ENCODE measurements around the gene MIAT.
"Not testable (repeated sequence)": the region's sequence is repeated elsewhere in the genome, so short reads cannot be mapped to it uniquely, and the experiment has no call there.

The MIAT gene

DNA sequence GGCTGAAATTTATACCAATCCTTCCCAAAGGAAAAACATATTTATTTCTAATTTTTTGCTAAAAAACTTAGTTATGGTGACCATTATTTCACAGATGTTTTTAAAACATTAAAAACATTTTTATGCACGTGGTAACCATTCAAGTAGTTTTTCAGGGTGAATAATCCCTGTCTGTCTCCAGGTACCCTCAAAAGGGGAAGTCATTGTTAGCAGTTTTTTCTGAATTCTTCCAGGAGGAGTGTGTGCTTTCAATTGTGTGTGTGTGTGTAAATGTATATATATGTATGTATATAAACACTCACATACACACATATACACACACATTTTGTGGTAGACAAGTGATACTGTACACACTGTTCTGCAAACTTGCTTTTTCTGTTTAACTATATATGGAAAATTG is 43.9 kb downstream of the MIAT start:
- DNase-seq, result no peak

- DNase-seq, result no peak
Measured at GRCh38 chr22:26702906-26703830, 45.8 kb downstream of the MIAT start.

- not testable (repeated sequence) for DNase-seq
Measured at GRCh38 chr22:26705379-26705778, 48.0 kb downstream of the MIAT start.

DNA sequence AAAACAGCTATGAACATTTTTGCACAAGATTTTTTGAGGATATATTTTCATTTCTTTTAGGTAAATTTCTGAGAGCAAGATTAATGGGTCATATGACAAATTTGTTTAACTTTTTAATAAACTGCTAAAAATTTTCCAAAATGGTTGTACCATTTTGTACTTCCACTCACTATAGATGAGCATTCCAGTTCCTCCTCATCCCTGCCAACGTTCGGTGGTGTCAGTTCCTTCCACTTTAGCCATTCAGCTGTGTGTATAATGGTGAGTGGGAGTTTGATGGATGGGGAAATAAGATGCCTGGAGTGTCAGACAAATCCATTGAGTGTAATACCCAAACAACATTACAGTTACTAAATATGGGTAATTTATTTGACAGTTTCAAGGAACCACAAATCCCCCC is 49.7 kb downstream of the MIAT start:
- DNase-seq, result no peak

GRCh38 chr22:26707581-26707980 is 50.2 kb downstream of the MIAT start:
- no peak for DNase-seq

DNA sequence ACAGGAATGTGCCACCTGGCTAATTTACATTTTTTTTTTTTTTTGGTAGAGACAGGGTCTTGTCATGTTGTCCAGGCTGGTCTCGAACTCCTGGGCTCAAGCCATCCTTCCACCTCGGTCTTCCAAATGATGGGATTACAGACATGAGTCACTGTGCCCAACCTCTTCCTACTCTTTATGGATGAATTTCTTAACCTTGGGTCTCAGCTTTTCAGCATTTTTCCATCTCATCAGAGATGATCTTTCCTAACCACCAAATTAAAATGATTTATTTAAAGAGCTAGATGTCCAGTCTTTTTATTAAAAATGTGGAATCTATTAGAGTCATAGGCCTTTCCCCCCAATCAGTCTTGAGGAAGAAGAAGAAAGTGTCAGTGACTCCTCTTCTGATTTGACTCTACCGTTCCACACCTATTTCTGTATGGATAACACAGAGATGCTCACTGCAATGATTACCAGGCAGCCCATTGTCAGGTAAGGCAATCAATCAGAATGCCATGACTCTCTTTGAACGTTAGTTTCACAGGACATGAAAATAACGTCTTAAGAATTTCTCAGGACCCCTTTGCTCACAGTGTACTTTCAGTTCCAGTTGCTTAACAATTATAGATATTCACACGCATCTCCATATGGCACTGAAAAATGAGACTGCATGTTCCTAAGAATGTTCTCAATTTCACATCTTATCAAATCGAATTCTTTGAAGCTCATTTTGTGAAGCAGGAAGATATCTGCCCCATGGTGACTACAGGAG is 51.0 kb downstream of the MIAT start:
- no peak for DNase-seq

DNA sequence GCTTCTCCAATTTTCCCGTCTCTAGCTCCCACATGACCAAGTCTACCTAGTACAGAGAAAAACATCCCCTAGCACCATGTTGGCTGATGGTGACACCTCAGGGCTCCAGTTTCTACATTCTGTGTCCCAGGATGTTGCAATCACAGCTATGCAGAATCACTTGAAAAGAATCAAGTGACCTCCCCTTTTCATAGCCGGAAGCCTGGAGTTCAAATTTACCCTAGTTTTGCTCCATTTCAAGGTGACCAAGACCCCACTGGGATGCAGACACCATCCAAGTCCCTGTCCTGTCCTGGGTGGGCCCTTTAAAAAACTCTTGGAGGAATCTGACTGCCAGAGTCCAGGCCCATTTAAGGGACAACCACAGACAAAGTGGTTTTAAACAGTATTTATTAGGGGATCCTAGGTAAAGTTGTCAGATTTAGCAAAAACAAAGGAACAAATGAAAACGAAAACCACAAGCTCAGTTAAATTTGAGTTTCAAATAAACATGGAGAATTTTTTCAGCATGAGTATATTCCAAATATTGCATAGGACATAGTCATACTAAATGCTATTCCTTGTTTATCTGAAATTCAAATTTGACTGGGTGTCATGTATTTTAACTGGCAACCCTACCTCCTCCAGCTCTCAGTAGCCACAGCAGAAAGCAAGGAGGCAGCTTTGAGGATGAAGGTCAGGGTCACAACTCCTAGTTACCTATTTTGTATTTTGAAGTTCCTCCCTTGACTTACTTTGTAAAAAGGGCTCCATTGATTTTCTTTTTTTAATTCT is 52.4 kb downstream of the MIAT start:
- DNase-seq, result no peak

DNA sequence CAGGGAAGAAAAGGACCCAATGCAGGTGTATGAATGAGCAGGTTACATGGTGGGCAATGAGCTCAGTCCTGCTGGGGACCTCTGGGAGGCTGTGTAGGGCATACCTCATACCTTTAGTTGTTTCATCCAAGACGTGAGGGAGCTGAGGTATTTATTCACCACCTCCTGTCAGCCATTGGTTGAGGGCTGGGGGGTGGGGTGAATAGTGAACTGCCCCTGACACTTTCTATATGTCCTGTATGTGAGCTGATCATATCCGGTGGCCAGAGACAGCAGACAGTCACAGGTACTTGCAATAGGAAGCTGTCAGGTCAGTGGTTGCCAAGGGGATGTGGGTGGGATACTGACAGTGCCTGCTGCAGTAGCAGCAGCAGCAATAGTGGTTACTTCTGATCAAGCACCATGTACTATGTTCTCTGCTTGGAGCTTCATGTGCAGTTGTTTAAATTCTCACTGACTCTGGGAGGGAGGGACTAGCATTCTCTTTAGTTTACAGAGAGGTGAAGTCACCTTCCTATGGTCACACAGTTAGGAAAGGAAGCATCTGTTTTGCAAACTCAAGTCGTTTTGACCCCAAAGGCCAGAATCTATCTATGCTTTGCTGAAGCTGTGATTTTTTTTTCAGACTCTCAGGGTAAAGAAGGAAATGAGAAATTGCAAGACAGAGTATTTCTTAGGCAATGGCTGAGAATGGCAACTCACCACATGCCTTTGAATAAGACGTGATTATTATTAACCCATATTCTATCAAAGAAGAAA is 54.0 kb downstream of the MIAT start:
- no peak for DNase-seq

GRCh38 chr22:26712158-26712557 is 54.8 kb downstream of the MIAT start:
- DNase-seq, result no peak

- DNase-seq, result no peak
Measured at GRCh38 chr22:26713823-26714449, 56.5 kb downstream of the MIAT start.

DNA sequence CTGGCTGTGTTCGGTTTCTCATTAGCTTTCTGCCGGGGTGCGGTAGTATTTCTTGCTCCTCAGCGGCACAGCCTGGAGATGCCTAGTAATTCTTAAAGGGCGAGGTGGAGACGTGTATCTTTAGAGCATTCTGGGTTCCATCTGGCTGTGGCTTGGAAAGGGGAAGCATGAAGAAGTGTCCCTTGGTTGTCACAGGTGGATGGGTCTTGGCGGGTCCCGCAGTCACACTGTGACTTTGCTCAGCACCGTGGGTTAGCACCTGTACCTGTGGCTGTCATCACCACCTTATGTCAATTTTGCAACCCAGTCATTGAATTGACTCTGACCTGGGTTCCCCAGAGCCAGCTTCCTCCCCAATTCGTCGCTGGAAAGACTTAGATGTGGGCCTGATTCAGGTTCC is 57.6 kb downstream of the MIAT start:
- no peak for DNase-seq

GRCh38 chr22:26715392-26715936 is 58.1 kb downstream of the MIAT start:
- no peak for DNase-seq

DNA sequence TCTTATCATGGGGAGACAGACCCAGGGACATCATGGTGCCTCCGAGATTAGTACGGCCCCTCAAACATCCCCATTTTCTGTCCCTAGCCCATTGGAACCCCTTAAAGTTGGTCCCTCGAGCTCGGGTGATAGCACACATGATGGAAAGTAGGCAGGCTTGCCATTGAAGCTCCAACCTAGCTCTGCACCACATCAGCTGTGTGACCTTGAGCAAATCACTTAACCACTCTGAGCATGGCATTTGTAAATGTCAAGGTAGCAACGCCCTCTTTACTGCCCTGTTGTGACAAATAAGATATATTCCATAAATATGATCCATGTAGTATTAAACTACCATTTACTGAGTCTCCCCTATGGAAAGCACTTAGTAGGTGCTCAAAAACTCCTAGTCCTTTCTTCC is 61.1 kb downstream of the MIAT start:
- DNase-seq, result no peak

GRCh38 chr22:26718905-26719304 is 61.5 kb downstream of the MIAT start:
- no peak for DNase-seq

DNA sequence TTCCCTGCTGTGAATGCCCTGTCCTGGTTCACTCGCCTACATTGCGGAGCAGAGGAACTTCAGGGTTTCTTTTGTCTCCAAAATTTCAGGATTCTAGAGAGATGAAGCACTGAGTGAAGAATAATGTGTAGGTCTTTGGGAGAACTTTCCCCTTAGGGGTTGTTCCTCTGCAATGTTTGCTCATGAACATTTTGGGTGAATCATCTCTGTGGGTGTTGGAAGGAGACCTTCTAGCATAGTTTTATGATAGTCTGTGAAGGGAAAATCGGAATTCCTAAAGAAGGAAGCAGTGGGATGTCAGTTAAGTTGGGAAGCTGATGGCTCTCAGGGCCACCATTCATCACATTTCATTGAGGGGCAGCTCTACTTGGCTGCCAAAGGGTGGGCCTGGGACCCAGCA is 64.8 kb downstream of the MIAT start:
- no peak for DNase-seq

GRCh38 chr22:26724414-26724813 is 67.0 kb downstream of the MIAT start:
- DNase-seq, result no peak

GRCh38 chr22:26725012-26725676 is 67.8 kb downstream of the MIAT start:
- DNase-seq, result no peak
